ENCODE measurements around the gene ERFL.
"Not testable (repeated sequence)": the region's sequence is repeated elsewhere in the genome, so short reads cannot be mapped to it uniquely, and the experiment has no call there.

The ERFL gene

GRCh38 chr19:41939861-41940730, 11.8 kb upstream of the ERFL start:
- TF ChIP-seq ESRRG (CRISPR knock-in tag; IDR thresholded peaks at IDR 0.05) (no peak), CSDC2 (CRISPR knock-in tag; IDR thresholded peaks at IDR 0.05) (no peak), SNAI2 (CRISPR knock-in tag; IDR thresholded peaks at IDR 0.05) (no peak), BACH2 (CRISPR knock-in tag; IDR thresholded peaks at IDR 0.05; ENCODE audit: borderline replicate concordance) (no peak), ZNF8 (CRISPR knock-in tag; IDR thresholded peaks at IDR 0.05) (no peak), PATZ1 (CRISPR knock-in tag; IDR thresholded peaks at IDR 0.05; ENCODE audit: borderline replicate concordance) (no peak), ZNF70 (CRISPR knock-in tag; IDR thresholded peaks at IDR 0.05) (no peak), TSHZ2 (CRISPR knock-in tag; IDR thresholded peaks at IDR 0.05) (no peak), ZNF565 (CRISPR knock-in tag; conservative IDR thresholded peaks at IDR 0.05; ENCODE audit: low read depth) (no peak), ISL1 (CRISPR knock-in tag; IDR thresholded peaks at IDR 0.05) (no peak), ZFP3 (CRISPR knock-in tag; IDR thresholded peaks at IDR 0.05) (no peak), CREB5 (CRISPR knock-in tag; IDR thresholded peaks at IDR 0.05; ENCODE audit: low read depth) (no peak), POU6F1 (CRISPR knock-in tag; IDR thresholded peaks at IDR 0.05; ENCODE audit: borderline replicate concordance, low read depth) (no peak), TCF4 (CRISPR knock-in tag; IDR thresholded peaks at IDR 0.05; ENCODE audit: borderline replicate concordance) (no peak), ZFP30 (CRISPR knock-in tag; IDR thresholded peaks at IDR 0.05) (no peak), GLIS3 (CRISPR knock-in tag; IDR thresholded peaks at IDR 0.05) (no peak), CSRNP3 (CRISPR knock-in tag; IDR thresholded peaks at IDR 0.05) (no peak)
- peak; percentile 21 for ATAC-seq

- ATAC-seq, result not testable (repeated sequence)
Measured at GRCh38 chr19:41939209-41939608, 11.0 kb upstream of the ERFL start.

GRCh38 chr19:41937525-41938468, 9.5 kb upstream of the ERFL start:
- TF ChIP-seq ZNF70 (CRISPR knock-in tag; IDR thresholded peaks at IDR 0.05) (no peak), ZFP30 (CRISPR knock-in tag; IDR thresholded peaks at IDR 0.05) (no peak), TOX (CRISPR knock-in tag; IDR thresholded peaks at IDR 0.05; ENCODE audit: borderline replicate concordance) (no peak), PATZ1 (CRISPR knock-in tag; IDR thresholded peaks at IDR 0.05; ENCODE audit: borderline replicate concordance) (no peak), ZNF8 (CRISPR knock-in tag; IDR thresholded peaks at IDR 0.05) (no peak)
- no peak for ATAC-seq

Data from SK-N-SH treated with all-trans-retinoic acid at 6 μM for 48 hours (cell line).